T follicular helper cell (primary cell): ENCODE measurements around the gene KRTAP5-9.
"Not testable (repeated sequence)": the region's sequence is repeated elsewhere in the genome, so short reads cannot be mapped to it uniquely, and the experiment has no call there.

Experiments
- DNase-seq: peaks from one replicate; pipeline ENCODE4 v3.0.0-alpha.2; 2020; ENCODE audit warnings: low read depth

The KRTAP5-9 gene

DNA sequence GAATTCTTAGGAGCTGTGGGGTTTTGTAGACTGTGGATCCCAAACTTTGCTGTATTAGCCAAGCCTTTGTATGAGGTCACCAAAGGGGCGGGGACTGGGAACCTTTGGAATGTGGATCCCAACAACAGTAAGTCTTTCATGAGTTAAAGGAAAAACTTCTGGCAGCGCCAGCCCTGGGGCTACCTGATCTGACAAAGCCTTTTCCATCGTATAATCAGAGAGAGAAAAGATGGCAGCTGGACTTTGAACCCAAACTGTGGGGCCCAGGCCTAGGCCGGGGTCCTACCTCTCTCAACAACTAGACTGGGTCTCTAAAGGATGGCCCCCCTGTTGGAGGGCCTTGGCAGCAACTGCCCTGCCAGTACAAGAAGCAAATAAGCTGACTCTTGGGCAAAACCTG lies 40.1 kb downstream of the KRTAP5-9 start:
- not testable (repeated sequence) for DNase-seq

- not testable (repeated sequence) for DNase-seq
These were observed 40.8 kb downstream of the KRTAP5-9 start for GRCh38 chr11:71588822-71589545.

GRCh38 chr11:71589546-71589920 lies 41.3 kb downstream of the KRTAP5-9 start:
- not testable (repeated sequence) for DNase-seq
